ENCODE results near the gene ARHGAP8.

ARHGAP8 gene

DNA sequence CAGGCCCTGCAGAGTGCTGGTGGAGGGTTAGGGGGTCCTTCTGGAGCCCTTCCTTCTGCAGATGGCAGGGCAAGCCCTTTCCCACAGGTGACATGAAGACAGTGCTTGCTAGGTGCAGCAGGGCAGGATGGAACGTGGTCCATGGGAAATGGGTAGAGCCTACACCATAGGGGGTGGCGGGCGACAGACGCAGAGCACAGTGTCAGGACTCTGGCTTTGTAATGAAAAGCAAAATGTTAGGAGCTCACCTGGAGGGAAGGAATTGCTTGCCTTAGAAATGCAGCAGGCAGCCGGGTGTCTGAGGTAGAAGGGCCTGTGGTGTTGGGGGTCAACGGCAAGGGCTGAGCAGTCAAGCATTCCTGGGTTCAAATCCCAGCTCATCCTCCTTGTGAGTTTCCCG is 54.9 kb downstream of the ARHGAP8 start:
- no peak for DNase-seq

DNA sequence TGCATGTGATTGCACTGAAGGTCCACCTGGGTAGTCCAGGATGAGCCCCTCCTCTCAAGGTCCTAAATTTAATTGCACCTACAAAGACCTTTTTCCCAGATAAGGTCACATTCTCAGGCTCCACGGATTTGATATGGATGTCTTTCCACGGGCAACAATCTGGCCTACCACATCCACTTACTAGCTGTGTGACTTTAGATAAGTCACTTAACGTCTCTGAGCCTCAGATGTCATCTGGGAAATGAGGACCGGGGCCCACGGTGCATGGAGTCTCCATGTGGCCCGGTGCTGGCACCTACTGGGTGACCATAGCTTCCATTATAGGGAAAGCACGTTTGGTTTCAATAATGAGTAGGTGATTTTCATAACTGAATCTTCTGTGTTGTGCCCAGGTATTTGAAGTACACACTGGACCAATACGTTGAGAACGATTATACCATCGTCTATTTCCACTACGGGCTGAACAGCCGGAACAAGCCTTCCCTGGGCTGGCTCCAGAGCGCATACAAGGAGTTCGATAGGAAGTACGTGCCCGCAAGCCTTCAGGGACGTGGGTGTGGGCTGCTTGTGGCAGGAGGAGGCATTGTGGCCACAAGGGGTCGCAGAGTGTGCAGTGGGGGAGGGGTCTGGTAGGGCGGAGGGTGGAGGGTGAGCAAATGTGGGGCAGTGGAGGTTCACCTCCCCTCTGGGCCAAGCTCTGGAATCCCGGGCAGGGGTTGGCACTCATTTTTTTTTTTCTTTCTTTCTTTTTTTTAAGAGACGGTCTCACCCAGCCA is 55.7 kb downstream of the ARHGAP8 start:
- no peak for DNase-seq

DNA sequence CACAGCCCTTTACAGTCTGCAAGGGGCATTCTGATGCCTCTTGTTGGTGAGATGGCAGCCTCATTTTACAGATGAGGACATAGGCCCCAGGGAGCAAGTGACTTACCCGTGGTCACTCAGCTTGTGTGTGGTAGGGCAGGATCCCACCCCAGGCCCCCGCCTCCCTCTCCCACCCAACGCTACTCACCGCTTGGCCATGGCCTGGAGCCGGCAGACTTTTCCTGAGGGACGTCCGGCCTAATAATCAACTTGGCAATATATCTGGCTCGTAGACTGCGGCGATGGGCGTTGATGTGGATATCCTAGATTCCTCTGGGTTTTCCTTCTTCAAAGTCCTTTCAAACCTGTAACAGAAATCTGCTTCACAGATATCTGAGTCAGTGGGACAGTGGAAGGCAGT is 57.1 kb downstream of the ARHGAP8 start:
- no peak for DNase-seq

DNA sequence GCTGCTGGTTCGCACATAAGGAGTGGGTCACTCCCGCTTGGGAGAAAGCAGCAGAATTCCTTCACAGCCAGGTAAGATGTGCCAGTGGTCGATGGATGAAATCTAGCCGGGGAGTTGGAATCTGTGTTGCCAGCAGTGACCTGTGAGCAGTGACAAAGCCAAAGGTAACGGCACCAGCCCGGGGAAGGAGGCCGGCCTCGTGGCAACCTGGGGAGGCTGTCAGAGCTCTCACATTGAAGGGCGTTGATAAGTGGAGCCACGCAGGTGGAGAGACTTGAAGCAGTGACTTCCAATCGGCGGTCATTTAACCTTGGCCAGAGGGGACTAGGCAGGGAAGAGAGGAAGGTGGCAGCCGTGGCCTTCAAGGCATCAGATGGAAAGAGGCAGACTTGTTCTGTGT is 58.8 kb downstream of the ARHGAP8 start:
- no peak for DNase-seq

DNA sequence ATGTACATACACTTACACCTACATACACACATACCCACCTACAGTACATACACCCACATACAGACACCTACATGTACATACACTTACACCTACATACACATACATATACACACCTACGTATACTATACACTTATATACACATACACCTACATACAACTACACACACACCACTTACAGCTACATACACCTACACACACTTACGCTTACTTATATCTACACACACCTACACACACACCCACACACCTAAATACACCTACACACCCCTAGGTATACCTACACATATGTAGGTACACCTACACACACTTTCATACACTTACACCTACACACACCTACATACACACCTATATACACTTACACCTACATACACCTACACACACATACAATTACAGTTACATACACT is 61.0 kb downstream of the ARHGAP8 start:
- no peak for DNase-seq

DNA sequence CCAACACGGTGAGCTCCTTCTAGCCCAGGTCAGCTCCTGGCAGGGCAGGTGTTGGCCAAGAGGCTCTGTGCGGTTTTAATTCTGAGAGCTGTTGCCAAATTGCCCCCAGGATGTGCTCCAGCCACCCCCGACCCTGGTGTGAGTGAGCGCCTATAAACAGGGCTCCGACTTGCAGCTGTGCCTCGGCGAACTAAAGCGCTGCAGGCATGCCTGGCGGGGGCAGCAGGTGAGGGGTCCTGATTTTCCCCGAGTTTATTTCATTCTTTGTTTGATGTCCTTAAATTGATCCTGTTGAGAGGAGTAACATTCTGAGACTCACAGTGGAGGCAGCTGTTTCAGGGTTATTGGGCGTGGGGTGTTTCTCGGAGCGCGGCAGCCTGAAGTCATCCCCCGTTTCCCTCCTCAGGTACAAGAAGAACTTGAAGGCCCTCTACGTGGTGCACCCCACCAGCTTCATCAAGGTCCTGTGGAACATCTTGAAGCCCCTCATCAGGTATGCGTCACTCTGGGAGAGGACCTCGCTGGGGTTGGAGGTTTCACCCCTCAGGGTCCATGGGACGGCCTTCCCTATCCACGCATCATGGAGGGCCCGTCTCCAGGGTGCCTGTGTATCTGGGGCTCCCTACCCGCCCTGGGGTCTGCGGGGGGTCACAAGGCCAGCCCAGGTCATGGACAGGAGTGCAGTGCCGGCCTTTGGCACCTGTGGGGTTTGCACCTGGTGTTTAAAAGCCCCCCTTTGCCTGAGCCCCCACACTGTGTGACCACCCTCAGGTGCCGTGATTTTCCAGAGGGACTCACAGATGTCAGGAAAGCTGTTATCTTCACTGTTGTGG is 62.1 kb downstream of the ARHGAP8 start:
- DNase-seq, result no peak

DNA sequence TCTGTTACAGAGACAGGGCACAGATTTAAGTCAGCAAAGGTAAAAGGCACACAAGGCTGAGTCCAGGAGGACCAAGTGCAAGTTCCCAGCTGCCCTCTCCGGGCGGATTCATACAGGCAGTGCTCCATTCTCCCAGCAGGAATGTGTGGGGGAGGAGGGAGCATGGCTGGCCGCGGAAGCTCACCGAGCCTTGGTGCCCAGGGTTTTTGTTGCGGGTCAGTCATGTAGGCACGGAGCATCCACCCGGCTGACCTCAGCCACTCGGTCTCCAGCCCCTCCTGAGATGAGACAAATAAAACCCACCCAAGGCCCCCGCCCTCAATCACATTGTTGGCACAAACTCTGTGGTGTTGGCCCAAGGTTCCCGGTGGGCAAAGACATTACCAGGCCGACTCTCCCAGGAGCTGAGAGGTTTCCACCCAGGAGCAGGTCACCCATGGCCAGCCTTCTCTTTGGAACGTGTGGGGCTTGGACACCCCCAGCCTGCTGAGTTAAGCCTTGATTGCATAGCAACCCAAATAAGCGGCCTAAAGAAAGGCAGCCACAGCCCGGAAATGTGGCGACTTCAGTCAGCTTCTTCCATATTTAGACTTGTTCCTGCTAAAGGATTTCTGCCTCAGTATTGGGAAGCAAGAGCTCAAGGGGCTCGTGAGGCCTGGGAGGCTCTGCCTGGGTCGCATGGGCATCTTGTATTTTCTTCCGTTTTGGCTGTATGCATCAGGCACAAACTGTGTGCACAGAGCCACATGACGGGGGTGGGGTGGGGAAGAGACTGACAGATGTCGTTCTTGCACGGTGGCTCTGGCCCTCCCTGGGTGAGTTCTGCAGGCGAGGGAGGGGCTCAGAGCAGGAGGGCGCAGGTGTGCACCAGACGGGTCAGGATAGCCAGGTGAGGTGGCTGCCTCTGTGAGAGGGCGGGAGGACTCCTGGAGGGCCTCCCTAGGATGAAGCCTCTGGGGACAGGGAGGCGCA is 63.0 kb downstream of the ARHGAP8 start:
- no peak for DNase-seq

DNA sequence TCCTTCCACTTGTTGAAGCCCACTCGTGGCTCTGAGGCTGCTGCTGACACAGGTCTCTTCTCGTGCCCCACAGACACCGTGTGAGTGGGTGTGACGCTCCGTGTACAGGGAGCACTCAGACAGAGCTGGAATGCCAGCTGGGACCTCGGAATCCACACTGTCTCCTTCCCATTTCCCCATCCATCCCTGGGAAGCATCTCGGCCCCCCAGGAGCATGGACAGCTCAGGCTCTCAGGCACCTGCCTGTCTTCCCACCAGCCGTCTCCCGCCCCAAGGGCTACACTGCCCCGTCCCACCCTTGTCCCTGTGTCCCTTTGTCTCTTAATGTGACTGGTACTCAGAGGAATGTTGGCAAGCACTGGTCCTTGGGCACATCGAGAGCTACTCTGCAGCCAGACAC is 63.8 kb downstream of the ARHGAP8 start:
- no peak for DNase-seq

DNA sequence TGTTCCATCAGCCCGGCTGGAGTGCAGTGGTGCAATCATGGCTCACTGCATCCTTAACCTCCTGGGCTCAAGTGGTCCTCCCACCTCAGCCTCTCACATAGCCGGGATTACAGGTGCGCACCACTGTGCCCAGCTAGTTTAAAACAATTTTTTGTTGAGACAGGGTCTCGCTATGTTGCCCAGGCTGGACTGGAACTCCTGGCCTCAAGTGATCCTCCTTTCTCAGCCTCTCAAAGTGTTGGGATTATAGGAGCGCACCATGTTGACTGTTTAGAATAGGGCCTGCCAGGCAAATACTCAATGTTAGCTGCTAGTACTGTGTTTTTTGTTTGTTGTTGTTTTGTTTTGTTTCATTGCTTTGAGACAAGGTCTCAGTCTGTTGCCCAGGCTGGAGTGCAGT is 66.4 kb downstream of the ARHGAP8 start:
- no peak for DNase-seq

DNA sequence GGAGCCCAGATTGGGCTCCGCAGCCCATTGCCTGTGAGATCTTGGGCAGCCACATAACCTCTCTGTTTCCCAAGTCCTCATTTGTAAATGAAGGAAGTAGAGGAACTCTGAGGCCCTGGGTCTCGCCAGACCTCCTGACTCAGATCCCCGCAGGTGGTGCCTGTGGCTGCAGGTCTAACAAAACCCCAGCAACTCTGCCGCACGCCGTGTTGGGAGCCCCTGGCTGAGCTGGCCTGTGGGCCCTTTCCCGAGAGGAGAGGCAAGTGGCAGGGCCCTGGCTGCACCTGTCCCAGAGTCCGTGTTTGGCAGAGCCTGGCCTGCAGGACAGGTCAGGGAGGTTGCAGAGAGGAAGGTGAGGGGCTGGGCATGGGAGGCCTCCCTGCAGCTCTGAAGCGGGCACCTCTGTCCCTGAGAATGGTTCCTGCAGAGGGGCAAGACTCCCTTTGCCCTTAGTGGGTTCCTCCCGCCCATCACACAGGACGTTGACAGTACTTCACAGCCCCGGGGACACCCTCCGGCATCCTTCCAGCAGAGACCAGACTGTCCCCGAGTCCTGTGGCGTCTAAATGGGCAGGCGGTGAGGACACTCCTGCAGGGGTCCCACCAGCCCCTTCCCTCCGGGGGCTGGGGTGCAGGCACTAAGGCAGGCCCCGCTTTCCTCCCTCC is 67.7 kb downstream of the ARHGAP8 start:
- no peak for DNase-seq

DNA sequence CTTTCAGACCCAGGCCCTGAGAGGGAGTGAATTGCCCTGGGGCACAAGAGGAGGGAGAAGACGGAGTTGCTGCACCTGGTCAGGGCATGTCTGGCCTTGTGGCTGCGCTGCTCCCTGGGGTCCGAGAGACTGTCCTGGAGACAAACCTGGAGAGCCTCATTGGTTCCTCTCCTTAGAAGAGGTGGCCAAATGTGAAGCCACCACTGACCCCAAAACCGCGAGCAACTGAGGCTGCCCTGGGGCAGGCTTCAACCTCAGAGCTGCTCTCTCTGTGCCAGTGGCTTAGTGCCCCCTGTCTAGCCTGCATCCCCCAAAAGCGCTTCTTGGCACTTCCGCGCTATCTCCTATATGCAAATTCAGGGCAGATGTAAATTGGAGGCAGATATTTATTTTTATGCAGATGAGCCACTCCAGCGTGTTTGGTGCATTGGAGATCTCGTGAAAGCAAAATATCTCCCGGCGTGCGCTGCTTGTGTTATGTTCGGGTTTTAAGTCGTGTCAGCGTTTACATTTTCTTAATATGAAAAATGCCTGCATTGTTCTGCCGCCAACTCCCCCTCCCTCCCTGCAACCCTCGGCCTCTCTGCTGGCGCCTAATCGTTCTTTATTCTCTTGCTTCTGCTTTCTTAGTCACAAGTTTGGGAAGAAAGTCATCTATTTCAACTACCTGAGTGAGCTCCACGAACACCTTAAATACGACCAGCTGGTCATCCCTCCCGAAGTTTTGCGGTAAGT is 69.5 kb downstream of the ARHGAP8 start:
- no peak for DNase-seq

DNA sequence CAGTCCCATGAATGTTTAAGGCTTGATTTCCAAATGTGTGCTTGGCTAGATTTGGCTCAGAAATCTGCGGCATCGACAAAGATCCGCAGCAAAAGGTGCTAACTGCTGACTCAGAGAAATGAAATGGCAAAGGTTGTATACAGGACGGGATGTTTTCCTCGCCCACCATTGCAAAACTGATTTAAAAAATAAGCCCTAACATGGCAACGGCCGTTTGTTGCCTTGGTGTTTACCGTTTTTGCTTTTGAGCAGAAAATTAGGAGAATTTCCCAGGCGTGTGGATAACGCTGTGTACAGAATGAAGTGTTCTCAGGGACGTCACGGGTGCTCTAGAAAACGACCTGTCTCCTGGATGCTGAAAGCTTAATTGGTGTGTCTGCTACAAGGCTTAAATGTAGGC is 70.2 kb downstream of the ARHGAP8 start:
- DNase-seq, result no peak

DNA sequence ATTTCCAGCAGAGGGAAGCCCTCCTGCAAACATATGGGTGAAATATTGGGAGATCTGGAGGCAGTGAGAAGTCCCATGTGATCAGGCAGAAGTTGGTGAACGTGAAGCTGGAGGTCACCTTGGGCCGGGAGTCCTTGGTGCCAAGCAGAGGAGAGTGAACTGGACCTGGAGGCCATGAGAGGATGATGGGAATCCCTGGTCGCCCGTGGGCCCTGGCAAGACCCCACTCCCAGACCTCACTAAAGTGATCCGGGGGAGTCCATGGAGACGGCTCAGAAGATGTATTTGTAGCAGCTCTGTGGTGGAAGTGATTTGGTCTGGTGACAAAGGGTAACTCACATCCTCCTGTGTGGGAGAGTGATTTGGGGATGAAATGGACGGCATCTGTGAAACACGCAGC is 71.0 kb downstream of the ARHGAP8 start:
- DNase-seq, result no peak

DNA sequence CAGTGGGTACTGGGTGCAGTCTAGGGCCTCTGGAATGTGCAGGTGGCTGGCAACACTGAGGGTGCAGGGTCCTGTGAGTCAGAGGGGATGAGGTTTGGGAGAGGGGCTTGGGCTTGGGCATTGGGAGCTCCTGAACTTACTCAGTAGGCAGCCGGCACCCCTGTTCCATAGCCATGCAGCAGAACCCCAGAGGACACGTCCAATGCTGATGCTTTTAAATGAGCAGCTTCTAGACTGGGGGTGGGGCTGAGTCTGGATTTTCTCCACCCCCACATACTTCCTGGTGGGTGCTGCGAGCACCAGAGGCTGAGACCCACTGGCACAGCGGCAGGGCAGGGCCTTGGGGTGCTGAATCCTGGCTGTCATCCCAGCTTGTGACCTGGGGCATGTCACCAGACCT is 71.4 kb downstream of the ARHGAP8 start:
- DNase-seq, result no peak

DNA sequence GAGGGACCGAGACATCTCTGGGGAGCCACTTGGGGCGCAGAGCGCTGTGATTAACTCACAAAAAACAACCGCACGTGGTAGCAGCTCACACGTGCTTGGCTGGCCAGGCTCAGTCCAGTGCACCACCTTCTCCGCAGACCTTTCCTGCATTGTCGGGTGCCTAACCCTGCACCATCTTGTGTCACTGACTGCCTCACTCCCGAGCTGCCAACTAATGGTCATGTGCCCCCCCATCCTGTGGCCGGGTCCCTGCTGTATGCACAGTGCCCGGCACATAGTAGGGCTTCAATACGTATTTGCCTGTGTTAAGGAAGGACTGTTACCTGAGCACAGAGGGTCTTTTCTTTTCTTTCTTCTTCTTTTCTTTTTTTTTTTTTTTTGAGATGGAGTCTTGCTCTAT is 71.9 kb downstream of the ARHGAP8 start:
- DNase-seq, result no peak

DNA sequence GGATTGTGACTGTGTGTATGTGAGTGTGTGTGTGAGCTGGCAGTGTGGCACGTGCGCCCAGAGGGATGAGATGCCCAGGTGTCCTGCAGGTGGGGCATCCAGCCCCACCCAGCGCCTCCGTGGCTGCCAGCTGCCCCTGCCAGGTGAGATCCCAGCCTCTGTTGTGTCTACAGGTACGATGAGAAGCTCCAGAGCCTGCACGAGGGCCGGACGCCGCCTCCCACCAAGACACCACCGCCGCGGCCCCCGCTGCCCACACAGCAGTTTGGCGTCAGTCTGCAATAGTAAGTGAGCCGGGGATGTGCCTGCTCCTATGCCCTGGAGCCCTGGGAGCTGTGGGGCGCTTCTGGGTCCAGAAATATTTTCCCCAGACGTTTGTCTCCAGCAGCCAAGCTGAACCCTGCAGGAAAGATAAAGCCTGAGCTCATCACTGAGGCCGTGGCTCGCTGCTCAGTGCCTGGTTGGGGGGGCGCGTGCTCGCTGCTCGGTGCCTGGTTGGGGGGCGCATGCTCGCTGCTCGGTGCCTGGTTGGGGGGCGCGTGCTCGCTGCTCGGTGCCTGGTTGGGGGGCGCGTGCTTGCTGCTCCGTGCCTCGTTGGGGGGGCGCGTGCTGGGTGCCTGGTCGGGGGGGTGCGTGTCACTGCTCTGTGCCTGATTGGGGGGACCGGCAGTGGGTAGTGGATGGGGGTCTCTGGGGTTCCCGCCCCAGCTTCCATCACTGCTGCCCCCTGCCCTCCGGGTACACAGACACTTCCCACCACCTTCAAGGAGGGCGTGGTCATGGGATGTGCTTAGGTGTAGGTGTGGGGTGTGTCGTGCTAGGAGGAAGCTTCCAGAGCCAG is 73.2 kb downstream of the ARHGAP8 start:
- no peak for DNase-seq

DNA sequence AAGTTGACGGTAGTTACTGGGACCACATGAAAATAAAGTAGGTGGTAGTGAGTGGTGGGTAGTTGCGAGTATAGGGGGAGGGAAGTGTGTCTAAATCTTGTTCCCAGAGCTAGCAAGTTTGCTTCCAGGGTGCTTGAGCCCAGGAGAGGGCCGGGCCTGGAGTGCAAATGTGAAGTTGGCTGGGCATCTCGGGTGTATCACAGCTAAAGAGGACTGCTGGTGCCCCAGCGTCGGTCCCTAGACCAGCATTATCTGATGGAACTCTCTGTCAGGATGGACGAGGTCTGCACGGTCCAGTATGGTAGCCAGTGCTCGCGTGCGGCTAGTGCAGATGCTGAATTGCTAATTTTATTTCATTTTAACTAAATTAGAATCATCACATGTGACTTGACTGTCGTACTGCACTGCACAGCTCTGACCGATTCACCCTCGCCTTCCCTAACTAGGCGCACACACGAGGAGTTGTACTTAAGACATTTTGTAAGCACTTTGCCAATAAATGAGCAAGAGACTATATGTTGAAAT is 75.4 kb downstream of the ARHGAP8 start:
- DNase-seq, result no peak

DNA sequence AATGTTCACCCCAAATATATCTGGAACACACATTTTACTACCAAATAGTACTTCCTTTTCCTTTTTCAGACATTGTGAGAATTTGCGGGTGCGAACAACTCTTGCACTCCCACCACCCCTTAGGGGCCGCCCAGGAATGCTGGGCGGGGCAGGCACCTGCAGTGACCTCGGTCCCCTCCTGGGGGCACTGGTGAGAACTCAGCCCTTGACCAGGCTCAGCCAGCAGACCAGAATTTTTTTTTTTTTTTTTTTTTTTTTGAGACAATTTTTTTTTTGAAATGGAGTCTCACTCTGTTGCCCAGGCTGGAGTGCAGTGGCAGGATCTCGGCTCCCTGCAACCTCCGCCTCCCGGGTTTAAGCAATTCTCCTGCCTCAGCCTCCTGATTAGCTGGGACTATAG is 75.8 kb downstream of the ARHGAP8 start:
- no peak for DNase-seq

DNA sequence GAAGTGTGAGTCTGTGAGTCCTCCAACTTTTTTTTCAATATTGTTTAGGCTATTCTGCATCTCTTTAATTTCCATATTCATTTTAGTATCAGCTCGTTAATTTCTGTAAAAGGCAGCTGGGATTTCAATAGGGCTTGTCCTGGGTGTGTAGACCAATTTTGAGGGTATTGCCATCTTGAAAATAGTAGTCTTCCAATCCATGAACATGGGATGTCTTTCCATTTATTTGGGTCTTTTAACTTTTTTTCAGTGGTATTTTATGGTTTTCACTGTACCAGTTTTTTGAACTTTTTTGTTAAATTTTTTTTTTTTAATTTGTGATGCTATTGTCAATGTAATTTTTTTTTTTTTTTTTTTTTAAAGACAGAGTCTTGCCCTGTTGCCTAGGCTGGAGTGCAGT is 79.5 kb downstream of the ARHGAP8 start:
- DNase-seq, result no peak

DNA sequence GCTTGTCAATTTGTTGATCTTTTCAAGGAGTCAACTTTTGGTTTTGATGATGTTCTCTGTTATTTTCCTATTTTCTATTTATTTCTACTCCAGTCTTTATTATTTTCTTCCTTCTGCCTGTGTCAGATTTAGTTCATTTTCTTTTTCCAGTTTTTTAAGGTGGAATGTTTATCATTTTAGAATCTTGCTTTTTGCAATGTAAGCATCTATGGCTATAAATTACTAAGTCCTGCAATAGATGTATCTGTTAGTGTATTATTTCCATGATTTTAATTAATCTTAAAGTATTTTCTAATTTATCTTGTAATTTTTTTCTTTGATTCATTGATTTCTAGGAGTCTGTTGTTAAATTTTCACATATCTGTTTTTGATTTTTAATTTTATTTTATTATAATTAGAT is 81.7 kb downstream of the ARHGAP8 start:
- DNase-seq, result no peak

DNA sequence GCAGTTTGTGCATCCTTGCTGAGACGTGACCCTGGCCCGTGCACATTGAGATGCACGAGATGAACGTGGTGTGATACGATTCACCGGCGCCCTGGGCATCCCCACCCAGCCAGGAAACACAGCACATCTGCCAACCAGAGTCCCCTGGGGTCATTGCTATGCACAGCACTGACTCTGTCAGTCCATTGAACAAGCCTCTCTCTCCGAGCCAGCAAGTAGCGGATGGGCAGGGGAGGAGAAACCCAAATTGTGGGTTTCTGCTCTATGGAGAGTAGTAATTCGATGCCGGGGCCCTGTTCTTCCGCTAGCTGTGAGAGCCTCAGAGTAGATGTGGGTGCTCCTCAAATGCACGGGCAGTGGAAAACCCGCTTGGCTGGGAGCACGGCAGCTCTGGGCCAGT is 85.1 kb downstream of the ARHGAP8 start:
- DNase-seq, result no peak
